Measurements from ENCODE around the gene KIRREL1. TPM values are rescaled to one million over a fixed set of nuclear protein-coding genes. Genes with fewer than 3 reads are reported as not detected.
A peak's percentile ranks its signal among the peaks of the same experiment; 100 is the strongest.

Gene KIRREL1
- polyA plus RNA-seq, 4 donors: 184 to 191 (median 190) TPM

DNA sequence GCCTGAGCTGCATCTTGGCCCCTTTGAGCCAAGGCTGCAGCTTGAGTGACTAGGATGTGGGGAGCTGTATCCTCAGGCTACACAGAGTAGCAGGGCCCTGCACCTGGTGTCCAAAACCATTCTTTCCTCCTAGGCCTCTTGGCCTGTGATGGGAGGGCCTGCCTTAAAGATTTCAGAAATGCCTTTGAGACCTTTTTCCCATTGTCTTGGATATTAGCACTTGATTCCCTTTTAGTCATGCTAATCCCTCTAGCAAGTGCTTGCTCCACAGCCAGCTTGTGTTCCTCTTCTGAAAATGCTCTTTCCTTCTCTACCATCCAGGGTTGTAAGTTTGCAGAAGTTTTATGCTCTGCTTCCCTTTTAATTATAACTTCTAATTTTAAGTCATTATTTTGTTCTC lies 21.7 kb upstream of the KIRREL1 start:
- no peak for DNase-seq (ENCODE audit: low read depth in 4 of 4, low spot score in 3 of 4)

DNA sequence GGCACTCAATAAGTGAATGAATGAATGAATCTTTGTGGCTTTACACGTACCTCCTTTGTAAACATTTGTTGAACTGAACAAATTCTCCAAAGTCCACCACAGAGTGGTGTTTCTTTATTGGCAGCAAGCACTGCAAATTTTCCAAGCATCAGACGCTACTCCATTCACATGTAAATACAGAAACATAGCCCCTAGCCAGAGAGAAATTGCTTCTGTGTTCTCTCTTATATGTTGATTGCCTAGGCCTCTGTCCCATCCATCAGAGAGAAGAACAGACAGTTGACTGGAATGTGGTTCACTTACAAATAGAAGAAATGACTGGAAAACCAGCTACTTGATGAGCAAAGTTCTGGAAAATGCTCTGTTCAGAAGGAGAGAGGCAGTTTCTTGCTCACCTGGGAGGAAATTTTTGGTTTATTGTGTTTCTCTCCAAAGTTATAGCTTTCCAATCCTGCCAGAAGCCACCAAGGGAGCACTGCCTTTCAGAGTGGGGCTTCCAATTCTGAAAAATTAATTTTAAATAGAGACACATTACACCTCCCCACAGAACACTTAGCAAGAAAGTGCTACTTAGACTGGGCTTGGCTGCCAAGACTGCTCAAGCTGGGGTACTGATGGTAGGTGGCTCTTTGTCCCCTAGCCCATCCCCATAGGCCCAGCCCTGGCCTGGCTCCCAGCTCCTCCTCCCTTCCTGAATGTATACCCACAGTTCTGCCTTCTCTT lies 18.1 kb upstream of the KIRREL1 start:
- DNase-seq (ENCODE audit: low read depth in 4 of 4, low spot score in 3 of 4): no peak

DNA sequence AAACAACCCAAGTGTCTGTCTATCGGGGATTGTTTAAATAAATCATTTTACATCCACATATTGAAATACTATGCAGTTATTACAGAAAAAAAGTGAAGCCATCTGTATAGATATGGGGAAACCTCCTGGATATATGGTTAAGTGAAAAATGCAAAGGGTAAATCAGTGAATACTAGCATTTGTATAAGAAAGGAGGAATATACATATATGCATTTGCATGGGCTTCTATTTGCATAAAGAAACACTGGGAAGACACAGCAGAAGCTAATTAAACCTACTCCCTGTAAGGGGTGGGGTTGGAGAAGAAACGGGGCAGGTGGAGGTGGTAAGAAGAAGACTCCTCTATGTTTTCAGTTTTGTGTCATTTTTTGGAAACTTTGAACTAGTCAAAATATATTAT lies 16.6 kb upstream of the KIRREL1 start:
- DNase-seq (ENCODE audit: low read depth in 4 of 4, low spot score in 3 of 4): no peak

DNA sequence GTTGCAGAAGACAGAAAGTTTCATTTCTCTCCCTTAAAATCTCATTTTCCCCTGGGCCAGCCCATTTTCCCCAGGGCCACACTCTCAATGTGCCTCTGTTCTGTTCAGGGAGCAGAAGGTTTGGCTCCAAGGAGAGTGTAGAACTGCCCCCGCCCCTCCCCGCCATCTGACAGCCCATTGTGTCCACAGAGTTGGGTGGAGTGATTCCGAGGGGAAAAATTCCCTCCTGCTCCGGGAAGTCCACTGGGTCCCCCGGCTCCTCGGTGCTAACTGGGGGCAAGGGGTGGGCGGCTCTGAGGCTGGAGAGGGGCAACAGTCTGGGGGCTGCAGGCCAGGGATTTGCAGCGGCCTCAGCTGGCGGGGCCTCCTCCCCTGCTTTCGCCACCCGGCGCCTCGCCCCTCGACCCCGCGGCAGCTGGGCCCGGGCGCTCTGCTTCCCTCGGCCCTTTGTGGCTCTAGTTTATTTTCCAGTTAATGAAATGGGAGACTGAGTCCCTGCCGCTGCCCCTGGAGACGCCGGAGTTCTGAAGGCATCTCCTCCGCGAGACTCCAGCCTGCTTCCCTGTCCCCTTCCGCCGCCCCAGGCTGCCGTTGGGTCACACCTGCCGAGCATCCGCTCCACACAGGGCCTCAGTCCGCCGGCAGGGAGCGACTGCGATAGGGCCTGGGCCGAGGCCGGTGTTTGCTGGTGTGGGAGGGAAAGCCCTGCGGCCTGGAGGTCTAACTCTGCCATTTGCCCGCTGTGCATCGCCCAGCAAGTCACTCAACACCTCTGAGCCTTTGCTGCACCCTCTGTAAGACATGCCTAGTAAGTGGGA lies 14.7 kb upstream of the KIRREL1 start:
- no peak for DNase-seq (ENCODE audit: low read depth in 4 of 4, low spot score in 3 of 4)

DNA sequence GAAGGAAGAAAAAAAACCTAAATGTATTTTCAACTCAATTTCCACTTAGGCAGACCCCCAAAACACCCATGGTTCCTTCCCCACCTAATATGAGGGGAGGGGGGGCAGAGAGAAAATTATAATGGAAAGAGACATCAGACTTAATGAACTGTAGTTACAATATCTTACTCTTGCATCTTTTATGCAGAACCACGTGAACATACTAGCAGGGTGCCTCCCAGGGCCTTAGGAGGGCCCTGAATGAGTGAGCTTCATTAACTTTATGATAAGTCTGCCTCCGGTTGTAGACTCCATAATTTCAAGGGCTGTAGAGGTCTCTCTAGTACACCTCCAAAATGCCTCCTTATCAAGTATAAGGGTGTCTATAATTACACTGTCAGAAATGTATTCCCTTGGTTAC lies 11.3 kb upstream of the KIRREL1 start:
- no peak for DNase-seq (ENCODE audit: low read depth in 4 of 4, low spot score in 3 of 4)

DNA sequence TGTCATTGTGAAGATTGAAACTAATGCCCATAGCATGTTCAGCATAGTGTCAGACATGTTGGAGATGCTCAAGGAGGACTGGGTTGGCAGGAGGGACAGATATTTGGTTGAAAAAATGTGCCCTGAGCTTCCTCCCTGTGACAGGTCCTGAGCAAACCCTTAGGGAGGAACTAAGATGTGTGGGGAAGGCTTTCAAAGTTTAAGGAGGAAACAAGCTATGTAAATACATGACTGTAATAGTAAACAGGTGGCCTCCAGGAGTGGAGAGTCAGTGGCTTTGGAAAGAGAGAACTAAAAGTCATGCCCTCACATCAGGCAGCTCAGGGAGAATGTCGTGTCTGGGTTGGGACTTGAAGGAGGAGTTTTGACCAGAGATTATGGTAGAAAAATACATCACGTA lies 9.7 kb upstream of the KIRREL1 start:
- no peak for DNase-seq (ENCODE audit: low read depth in 4 of 4, low spot score in 3 of 4)

DNA sequence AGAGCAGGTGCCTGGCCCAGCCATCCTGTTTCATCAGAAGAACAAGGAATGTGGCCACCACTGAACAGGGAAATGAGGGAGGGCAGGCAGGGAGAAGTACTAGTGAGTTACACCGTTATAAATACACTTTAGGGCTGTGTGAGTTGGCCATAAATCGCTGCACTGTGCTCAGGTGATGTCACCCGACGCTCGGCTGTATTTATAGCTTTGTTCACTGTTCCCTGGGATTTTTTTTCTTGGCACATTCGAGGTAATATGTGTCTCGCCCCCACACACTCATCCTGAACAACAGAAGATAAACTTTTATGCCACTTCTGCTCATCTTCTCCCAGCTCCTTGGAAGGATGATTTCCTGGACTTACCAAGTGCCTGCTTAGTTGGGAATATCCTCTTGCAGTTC lies 9.0 kb upstream of the KIRREL1 start:
- DNase-seq (ENCODE audit: low read depth in 4 of 4, low spot score in 3 of 4): no peak

DNA sequence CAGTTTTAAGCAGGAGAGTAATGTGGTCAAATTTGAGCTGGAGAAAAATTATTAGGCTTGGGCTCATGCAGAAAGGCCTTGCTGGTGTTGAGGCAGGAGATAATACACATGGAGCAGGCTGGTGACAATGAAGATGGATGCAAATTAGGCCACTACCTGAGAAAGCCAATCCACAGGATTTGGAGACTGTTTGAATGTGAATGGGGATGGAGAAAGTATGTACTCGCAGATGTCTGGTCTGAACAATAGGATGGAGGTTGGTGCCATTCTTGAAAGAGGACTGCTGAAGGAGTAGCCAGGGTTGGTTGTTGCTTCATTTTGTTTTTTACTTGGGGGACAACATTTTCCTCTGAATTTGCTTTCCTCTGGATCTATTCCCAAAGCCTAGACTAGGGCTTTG lies 8.0 kb upstream of the KIRREL1 start:
- DNase-seq (ENCODE audit: low read depth in 4 of 4, low spot score in 3 of 4): no peak

DNA sequence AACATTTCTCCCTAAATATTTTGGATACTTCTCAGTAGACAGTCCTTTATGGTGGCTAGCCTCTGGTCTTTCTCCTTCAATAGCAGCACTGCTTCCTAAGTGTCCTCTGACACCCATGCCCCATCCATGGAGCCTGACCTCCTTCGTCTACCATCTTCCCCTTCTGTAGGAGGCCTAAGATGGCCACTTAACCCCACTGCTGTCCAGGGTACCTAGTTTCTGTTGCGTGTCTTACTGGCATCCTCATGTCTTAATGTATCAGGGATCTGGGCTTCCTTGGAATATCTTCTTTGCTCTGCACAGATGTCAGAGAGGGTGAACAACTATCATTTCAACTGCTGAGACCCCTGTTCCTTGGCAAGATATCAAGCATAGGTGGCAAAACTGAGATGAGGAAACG lies 5.4 kb upstream of the KIRREL1 start:
- DNase-seq (ENCODE audit: low read depth in 4 of 4, low spot score in 3 of 4): no peak

DNA sequence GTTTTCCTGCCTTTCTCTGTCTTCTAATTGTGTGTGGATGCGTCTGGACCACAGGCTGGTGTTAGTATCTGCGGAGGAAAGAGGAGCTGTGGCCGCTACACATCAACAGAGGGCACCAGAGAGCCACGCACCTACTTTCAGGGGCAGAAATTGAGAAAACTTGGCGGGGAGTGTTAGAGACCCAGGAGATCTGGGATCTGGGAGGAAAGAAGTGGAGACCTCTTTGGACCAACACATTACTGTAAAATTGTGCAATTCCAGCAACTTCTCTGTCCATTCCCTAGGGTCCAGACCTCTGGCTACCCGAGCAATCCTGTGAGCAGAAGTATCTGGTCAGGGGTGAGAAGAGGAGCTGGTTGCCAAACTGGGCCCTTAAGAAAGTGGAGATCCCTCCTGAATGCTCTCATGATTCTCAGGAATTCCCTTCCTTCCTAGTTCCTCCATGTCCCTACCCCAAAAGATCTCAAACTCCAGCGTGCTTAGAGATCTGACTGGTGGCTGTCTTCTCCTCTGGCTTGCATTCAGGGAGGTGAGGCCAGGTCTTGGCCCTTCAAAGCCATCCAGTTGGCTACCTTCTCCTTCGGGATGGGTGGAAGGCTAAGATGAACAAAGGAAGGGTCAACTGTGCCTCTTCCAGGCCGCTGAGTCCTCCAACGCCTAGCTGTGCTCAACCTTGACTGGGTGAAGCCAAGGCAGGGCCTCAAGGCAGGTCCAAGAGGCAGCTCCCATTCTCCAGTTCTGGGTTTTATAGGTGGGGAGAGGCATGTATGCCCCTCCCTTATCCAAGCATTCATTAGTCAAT lies 1.2 kb upstream of the KIRREL1 start:
- DNase-seq (ENCODE audit: low read depth in 4 of 4, low spot score in 3 of 4): peak in 1 of 4 donors; percentile 78

DNA sequence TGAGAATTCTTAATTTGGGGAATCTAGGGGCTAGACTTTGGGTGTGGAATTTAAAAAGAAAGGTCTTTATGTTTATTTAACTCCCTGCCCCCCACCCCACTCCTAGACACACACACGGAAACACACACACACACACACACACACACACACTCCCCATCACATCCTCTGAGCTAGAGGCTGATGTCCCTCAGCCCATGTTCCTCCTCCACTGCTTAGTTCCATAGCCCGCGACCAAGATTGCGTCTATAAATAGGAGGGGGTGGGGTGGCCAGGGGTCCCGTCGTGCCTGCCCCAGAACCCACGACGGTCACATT lies 655 bp upstream of the KIRREL1 start:
- DNase-seq (ENCODE audit: low read depth in 4 of 4, low spot score in 3 of 4): no peak

DNA sequence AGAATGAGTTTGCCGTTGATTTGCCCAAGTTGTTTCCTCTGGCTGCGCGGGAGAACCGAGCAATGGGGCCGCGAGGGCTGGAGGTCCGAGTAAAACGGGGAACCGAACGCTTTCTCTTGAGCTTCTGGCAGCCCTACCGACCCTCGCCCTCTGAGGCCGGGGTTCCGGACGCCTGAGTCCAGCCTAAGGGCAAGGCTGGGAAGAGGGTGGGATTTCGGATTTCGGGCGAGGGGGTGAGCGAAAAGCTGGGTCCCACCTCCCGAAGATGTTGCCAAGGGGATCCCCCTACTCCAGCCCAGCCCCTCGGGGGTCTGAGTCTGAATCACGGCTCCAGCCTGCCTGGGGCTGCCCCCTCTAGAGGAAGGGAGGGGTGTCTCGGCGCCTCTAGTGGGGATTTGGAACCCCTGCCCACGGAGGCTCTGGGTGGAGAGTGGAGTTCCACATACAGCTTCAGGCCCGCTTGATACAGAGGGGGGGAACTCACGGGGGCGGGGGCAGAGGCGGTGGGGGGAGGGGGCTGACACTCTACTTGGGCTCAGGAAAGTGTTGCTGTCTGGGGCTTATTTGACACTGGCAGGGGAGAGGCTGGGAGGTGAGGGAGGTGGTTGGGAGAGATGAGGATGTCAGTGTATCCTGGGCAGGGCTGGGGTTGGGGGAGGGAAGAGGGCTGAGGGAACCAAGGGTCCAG lies 617 bp downstream of the KIRREL1 start:
- DNase-seq (ENCODE audit: low read depth in 4 of 4, low spot score in 3 of 4): no peak

DNA sequence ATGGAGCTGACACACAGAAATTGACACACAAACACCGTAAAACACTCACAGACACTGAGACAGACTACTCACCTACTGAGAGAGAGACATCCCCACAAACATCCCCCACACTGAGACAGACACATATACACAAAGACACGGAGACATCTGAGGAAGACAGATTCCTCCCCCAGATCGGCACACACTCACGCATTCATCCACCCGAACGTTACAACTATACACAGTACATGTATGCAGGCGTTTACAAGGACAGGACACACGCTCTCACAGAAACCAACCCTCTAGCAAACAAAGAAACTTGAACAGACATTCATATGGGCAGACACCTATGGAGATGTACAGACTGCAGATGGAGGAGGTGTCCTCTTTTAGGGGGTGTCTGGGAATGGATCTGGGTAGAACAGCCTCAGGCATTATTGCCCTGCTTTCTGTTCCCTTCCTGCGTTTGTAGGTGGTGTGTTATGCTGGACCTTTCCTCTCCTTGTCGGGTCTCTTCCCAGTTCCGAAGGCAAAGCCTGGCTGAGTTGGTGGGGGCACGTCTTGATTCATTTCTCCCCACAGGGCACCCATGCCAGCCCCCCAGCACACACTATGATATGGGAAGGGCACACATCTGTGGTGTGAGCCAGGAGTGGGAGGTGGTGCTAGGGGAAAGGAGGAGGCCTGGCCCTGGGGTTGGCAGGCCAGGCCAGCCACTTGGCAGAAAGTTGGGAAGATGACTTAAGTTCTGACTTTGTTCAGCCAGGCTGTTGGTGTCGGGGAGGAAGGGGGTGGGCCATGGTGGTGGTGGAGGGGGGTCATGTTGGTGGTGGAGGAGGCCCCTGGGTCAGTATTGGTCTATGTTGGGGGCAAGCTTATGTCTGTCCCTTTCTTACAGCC lies 1.5 kb downstream of the KIRREL1 start:
- DNase-seq (ENCODE audit: low read depth in 4 of 4, low spot score in 3 of 4): no peak

DNA sequence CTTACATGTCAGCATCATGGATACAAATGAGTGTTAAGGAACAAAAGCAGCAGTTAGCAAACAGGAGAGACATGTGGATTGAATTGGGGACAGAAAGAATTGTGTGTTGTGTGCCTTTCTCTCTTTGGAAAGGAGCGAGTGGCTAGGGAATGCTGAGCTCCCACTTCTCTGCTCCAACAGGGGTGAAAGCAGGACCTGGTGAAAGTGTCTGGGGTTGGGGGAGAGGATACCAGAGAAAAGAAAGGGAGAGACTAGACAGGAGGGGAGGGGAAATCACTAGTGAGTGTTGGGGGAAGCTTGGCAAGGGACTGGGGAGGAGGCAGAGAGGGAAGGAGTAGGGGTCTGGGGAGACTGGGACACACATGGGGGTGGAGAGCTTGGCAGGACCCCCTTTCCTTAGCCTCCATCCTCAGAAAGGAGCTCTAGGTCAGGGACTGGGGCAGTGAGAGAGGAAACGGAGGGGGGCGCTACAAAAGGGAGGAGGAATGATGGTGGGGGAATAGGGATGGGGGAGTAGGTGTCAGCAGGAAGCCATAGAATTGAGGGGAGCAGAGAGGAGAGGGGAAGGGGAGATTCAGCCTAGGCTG lies 2.2 kb downstream of the KIRREL1 start:
- no peak for DNase-seq (ENCODE audit: low read depth in 4 of 4, low spot score in 3 of 4)

DNA sequence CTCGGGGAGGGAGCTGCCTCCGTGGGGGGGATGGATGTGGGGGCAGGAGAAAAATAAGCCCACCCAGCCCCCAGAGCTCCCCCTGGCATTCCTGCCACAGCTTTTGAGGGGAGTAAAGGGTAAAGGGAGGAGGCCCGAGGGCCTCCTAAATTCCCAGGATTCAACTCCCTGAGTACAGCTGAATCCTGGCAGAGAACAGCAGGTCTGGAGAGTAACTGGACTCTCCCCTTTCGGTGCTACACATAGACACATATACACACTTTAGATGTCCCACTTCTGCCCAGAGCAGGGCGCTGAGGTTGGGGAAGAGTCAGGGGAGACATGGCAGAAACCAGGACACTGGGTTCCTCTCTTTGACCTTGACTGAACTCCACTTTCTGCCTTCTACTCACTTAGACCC lies 3.0 kb downstream of the KIRREL1 start:
- DNase-seq (ENCODE audit: low read depth in 4 of 4, low spot score in 3 of 4): no peak

DNA sequence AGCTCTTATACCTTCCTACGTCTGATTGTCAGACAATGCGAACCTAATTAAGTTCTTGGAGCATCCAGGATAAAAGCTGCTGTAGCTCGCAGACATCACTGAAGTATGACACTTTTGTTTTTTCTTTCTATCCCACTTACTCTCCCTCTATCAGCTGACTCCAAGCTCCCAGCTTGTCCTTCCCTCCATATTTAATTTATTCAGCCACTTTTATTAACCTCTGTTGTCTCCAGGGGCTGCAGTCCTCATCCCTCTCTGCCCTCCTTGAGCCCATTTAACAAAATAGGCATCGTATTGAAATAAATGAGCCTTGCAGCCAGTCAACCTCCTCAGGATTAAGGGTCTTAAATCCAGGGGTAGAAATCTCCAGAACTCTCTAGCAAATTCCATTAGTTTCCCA lies 7.1 kb downstream of the KIRREL1 start:
- no peak for DNase-seq (ENCODE audit: low read depth in 4 of 4, low spot score in 3 of 4)

DNA sequence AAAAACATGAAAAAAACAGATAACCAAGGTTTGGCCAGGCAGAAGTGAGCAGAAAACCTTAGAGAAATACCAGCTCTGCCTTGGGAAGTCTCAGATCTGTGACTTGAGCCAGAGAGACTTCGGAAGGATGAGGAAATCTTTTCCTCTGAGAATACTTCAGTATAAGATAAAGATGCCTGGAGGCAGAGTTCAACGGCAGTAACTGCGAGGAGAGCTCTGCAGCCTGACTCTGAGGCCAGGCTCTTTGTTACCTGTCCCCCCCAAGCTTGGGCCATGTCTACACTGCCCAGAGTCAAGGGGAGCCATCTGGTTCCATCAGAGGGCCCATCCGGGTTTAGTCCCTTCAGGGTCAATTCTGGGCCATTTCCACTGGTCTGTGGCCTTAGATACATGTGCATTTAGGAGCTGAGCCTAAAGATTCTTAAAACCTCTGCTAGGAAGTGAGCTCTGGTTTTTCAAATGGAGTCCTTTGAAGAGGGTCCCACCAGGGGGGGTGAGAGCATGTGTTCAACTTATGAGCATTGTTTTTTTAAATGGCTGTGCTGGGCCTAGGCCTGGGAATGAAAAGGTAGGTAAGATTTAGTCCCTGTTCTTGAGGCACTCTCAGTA lies 8.7 kb downstream of the KIRREL1 start:
- DNase-seq (ENCODE audit: low read depth in 4 of 4, low spot score in 3 of 4): no peak

DNA sequence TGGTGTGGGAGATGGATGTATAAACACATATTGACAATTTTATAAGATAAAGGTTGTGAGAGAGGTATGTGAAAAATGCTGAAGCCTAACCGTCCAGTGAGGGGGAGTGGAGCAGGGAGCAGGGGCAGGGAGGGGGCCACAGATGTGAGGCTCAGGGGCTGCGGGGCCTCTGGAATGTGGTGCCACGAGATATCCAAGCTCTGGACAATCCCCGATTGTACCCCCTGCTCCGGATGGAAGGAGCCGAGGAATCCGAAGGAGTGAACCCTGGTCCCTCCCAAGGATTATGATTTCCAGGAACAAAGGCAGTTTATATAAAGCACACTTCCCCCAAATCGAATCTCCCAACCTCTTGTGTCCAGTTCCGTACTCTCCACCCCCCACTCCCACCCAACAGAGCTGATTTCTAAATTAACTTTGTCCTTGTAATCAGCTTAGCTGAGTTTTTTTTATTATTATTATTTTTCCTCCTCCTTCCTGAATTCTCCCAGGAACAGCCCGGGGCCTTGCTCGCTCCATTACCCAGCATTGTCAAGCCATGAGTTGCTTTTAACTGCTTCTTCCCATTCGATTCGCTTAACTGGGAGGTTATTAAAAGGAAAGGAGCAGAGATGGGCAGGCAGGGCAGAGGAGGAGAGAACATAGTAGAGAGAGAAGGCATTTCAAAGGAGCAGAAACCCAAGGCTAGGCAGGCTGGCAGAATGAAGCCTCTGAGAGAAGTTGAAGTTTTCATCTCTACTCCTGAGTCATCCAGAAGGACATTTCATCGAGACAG lies 9.4 kb downstream of the KIRREL1 start:
- DNase-seq (ENCODE audit: low read depth in 4 of 4, low spot score in 3 of 4): peak in 1 of 4 donors; percentile 78

Measured in right renal pelvis (tissue), 4 donors.